GM21390 (cell line): ENCODE measurements around the gene CPEB4.
A peak's percentile ranks its signal among the peaks of the same experiment; 100 is the strongest.

Source experiments
- ATAC-seq: cut with Tn5 transposase; IDR thresholded peaks from one replicate; pipeline ENCODE4 v1.9.1; 2021; ENCODE audit not compliant: unreplicated experiment

CPEB4 gene

GRCh38 chr5:173884402-173885053, 3.6 kb upstream of the CPEB4 start:
- peak; percentile 16 for ATAC-seq

DNA sequence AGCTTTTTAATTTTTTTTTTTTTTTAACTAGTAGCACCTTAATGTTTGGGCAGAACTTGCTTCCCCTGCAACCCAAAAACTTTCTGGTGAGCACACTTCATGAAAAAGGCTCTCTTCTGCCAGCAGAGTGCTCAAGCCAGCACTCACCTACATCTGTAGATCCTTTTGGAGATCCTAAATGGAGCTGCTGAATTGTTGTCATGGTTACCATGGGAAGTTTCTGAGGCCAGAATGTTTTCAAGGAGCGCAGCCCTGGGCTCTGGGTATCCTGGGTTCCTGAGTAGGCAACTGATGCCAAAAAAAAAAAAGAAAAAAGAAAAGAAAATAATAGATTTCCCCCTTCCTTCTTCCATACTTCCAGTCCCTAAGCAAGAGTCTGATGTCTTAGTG, 3.1 kb upstream of the CPEB4 start:
- no peak for ATAC-seq

- ATAC-seq = no peak
Measured at GRCh38 chr5:173885475-173886010, 2.6 kb upstream of the CPEB4 start.

DNA sequence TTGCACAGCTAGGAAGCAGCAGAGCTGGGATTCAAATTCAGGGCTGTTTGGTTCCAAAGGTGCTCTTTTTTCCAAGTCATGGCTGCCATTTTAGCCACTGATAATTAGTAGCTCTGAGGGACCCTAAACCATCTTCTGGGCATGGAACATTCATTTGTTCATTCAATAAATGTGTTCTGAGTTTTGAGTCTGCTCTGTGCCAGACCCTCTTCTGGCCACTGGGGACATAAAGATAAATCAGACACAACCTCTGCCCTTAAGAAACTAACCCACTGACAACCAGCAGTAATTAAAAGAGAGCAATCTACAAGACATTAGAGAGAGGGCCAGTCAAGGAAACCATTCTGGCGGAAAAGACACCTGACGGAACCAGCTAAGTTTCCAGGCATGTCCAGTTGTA, 2.0 kb upstream of the CPEB4 start:
- no peak for ATAC-seq

DNA sequence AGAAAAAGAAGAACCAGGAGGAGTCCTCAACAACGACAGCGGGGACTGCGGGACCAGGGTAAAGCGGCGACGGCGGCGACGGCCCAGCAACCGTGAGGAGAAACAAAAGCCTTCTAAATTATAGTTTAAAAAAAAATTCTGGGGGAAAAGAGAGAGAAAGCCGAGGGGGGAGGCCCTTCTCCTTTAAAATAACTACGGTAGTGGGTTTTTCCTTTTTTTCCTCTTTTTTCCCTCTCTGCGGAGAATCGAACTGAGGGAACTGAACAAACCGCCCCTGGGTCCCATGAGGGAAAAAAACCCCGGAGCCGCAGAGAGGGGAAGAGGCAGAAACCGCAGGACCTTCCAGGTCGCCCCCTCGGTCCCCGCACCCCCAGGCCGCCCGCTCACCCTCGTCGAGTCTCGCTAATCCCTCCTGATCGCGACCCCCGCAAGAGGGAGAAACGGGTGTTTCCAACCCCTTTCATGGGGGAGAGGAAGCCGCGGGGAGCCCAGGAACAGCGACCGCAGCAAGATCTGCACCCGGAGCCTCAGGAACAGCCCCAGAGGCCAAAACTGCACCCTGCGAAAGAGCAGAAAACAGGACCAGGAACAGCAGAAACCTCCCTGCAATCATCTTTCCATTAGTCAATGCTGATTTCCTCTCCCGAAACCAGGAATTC, 453 bp downstream of the CPEB4 start:
- no peak for ATAC-seq

DNA sequence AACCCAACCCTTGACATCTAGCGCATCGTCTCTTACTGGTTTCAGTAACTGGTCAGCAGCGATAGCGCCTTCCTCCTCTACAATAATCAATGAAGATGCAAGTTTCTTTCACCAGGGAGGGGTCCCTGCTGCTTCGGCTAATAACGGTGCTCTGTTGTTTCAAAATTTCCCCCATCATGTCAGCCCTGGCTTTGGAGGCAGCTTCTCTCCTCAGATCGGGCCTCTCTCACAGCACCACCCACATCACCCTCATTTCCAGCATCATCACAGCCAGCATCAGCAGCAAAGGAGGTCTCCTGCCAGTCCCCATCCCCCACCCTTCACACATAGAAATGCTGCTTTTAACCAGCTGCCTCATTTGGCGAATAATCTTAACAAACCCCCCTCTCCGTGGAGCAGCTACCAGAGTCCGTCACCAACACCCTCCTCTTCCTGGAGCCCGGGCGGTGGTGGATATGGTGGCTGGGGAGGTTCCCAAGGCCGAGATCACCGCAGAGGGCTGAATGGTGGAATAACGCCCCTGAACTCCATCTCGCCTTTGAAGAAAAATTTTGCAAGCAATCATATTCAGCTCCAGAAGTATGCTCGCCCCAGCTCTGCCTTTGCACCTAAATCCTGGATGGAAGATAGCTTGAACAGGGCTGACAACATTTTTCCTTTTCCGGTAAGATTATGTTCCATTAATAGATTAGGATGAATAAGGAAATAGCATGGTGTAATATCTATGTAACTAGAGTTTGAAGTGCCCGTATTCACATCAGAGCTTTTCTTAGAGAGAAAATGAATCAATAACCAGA, 2.2 kb downstream of the CPEB4 start:
- no peak for ATAC-seq

DNA sequence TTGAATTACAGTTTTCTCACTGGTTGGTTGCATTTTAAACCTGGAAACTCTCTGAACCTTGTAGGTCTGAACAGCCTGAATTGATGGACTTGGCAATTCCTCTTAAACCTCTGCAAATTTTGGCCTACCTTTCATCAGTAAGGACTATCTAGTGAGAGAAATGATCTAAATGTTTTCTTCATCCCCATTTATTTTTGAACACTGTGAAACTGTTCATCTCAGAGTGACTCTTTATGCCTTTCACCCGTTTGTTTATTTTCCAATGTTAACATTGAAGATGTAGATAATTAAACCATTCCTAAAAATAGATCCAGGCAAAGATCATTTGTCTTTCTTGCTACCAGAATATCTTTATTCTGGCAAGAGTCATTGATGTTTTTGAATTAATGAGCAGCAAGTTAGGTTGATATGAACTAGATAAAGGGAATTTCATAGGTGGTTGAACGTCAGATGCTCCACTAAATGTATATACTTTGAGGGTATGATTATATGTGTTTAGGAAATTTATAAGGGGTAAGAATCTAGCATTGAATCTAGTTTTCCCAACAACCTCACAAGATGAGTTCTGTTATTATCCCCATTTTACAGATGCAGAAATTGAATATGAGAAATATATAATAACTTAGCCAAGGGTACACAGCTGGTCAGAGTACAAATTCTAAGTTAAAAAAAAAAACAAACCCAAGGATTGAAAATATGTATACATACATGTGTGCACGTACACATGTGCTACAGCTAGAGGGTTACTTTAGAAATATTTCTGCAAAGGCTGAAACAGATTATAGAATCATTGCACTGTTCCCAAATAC, 3.4 kb downstream of the CPEB4 start:
- no peak for ATAC-seq

DNA sequence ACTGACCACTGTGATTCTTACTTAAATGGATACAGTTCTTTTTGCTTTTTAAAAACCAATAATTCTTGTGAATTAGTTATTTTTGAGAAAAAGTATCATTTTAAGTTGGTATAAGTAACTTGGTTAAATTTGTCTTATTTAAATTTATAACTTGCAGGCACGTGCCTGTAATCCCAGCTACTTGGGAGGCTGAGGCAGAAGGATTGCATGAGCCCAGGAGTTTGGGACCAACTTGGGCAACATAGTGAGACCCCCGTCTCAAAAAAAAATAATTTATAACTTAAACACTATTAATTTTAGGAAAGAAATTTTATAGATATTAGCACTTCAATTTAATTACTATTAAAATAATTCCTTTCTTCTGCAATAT, 5.0 kb downstream of the CPEB4 start:
- ATAC-seq = no peak

GRCh38 chr5:173895401-173896165, 7.4 kb downstream of the CPEB4 start:
- ATAC-seq = no peak

- no peak for ATAC-seq
Measured at GRCh38 chr5:173896631-173897030, 8.5 kb downstream of the CPEB4 start.

DNA sequence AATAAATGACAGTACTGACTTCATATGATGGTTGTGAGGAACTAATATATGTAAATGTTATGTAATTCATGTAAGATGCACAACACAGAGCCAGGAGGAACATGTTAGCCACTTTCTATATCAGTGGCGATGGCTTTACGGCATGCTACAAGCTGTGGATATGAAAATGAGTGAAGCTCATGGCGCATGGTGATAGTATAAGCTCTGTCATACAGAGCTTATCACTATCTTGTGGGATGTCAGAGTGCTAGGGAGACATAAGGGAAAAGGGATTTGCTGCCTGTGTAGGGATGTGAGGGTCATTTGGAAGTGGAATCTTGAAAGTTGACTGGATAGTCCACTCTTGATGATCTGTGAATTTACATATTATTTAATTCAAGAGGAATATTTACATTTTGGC, 13.6 kb downstream of the CPEB4 start:
- no peak for ATAC-seq

- ATAC-seq = no peak
Measured at GRCh38 chr5:173902334-173902733, 14.2 kb downstream of the CPEB4 start.

DNA sequence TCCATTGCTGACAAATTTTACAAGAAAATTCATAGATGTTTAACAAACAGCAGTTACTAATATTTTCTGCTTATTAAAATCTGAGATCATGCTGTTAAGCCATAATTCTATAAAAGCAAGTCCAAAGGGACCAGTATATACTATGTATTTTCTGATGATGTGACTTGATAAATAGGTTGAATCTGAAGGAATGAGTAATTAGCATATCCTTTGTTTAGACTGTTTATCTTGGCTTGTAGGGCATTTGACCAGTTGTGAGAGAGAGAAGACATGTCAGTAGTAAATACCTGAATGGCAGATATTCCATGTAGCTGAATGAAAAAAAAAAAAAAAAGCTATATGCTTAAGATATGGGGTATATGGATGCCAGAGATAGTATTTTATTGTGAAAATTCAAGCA, 14.6 kb downstream of the CPEB4 start:
- no peak for ATAC-seq

- ATAC-seq = peak; percentile 54
Measured at GRCh38 chr5:173903396-173904140, 15.4 kb downstream of the CPEB4 start.

DNA sequence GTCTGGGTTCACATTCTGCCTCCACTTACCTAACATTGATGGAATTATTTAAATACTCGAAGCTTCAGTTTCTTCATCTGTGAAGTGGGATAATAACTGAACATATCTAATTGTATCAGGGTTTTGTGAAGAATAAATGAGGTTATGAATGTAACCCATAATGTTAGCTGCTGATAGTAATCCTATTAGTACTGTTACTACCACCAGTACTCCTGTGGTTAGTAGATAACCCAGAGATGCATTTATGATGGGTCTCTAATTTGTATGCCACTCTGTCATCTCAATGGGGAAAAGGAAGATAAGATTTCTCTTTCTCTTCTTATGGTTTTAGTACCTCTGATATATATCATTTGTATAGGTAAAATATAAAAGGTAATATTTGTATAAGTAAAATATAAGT, 16.0 kb downstream of the CPEB4 start:
- ATAC-seq = no peak

DNA sequence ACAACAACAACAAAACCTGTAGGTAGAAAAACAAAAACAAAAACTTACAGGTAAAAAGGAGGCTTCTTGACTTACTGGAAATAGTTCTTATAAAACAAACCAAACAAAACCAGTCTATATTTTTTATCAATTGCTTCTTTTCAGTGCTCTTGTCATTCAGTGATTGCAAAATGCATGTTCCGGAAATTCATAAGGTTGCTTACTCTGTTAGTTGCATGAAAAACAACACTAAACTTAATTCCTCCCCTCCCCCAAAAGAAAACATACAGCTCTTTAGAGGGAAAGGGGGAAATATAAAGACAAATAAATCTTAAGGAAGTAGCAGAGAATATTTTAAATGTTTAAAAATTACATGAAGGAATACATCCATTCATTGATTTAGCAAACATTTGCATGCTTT, 19.1 kb downstream of the CPEB4 start:
- no peak for ATAC-seq

- no peak for ATAC-seq
Measured at GRCh38 chr5:173907686-173908371, 19.7 kb downstream of the CPEB4 start.

DNA sequence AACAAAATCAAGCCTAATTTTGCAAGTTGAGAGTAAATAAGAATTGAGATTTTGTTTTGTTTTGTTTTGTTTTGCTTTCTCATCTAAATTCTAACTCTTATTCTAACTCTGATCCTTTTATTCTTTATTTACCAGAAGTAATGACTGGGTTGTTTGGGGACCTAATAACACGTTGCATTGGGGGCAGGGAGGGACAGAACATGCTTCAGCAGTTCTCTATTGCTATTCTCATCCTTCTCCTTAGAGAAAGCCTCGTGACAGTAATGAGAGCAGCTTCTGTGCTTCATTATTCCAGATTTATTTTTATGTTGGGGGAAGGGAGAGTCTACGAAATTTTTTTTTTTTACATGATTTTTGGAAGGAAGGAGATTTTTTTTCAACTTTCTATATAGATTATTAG, 21.1 kb downstream of the CPEB4 start:
- no peak for ATAC-seq

- no peak for ATAC-seq
Measured at GRCh38 chr5:173910215-173910614, 22.1 kb downstream of the CPEB4 start.
